GM18498 (cell line): Measurements from ENCODE around the gene PLA2G15.
A peak's percentile ranks its signal among the peaks of the same experiment; 100 is the strongest.
"Not testable (repeated sequence)": the region's sequence is repeated elsewhere in the genome, so short reads cannot be mapped to it uniquely, and the experiment has no call there.

Experiments used
- ATAC-seq: cut with Tn5 transposase; IDR thresholded peaks from one replicate; pipeline ENCODE4 v1.9.1; 2021; ENCODE audit warnings: mild to moderate bottlenecking, moderate library complexity; ENCODE audit not compliant: unreplicated experiment

PLA2G15 gene

DNA sequence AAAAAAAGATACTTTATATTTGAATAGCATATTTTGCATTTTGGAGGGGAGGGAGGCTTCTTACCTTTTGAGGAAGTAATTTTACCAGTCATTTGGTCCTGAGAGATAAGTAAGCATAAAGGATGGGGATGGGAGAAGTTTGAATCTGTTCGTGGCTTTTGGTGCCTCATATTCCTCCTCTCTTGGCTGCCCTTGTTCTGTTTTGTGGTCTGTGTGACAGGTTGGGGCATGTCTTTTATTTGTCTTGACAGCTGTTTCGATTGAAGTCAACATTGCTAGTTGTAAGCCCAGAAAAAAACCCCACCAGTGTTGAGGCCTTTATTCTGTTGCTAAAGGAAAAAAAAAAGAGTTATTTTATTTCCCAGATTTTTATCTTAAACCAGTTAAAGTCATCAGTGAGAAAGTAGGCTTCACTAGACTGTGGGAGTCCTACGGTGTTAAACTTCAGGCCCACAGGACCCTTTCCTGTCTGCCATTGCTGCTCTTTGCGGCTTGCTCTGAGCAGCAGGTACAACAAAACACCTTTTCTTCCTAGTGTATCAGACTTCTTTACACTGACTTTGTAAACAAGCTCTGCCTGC is 30.5 kb downstream of the PLA2G15 start:
- ATAC-seq: peak; percentile 73

DNA sequence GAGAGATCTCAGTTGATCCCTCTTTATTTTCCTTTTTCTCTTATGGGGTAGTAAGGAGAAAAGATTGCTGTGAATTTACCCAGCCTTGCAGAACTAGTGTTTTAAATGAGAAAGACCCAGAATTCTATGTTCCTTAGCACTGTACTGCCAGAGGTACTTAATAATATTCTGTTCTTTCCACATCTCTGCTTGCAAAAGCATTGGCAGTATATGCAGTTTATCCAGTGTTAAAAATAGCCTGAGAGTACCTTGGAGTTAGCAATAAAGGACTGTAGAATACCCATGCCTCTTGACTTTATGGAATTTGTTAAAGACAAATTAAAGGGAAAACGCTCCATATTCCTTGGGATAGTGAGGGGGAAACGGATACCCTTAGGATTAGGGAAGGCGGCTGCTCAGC is 31.1 kb downstream of the PLA2G15 start:
- ATAC-seq: no peak

GRCh38 chr16:68279726-68280558 is 34.8 kb downstream of the PLA2G15 start:
- ATAC-seq: no peak

DNA sequence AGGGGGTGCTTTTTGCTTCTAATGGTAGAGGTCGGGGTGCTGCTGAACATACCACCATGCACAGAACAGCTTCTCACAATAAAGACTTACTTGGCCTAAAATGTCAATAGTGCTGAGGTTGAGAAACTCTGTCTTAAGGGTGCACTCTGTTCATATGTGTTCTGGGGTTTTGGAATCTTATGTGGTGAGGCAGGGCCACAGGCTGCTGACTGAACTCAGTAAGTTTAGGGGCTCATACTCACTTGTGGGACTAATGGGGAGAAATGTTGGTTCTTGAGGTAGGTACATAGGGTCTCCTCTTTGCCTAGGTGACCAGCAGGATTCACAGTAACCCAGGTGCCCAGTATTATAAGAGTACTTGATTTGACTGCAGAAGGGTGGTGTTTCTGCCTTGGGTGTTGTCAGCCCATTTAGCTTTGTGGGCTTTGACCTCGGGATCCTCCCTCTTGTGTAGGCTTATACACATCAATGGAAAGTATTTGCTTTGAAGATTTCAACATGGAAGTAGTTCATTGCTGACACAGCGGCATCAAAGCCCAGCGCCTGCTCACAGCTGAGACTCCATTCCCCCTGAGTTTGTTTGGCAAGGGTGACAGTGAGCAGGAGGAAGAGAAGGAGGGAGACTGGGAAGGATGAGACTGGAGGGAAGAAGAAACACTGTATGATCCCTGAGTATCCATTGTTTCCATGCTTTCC is 36.3 kb downstream of the PLA2G15 start:
- ATAC-seq: no peak

- no peak for ATAC-seq
Observed at GRCh38 chr16:68282064-68282452, 36.9 kb downstream of the PLA2G15 start.

GRCh38 chr16:68283346-68283745 is 38.2 kb downstream of the PLA2G15 start:
- ATAC-seq: no peak

DNA sequence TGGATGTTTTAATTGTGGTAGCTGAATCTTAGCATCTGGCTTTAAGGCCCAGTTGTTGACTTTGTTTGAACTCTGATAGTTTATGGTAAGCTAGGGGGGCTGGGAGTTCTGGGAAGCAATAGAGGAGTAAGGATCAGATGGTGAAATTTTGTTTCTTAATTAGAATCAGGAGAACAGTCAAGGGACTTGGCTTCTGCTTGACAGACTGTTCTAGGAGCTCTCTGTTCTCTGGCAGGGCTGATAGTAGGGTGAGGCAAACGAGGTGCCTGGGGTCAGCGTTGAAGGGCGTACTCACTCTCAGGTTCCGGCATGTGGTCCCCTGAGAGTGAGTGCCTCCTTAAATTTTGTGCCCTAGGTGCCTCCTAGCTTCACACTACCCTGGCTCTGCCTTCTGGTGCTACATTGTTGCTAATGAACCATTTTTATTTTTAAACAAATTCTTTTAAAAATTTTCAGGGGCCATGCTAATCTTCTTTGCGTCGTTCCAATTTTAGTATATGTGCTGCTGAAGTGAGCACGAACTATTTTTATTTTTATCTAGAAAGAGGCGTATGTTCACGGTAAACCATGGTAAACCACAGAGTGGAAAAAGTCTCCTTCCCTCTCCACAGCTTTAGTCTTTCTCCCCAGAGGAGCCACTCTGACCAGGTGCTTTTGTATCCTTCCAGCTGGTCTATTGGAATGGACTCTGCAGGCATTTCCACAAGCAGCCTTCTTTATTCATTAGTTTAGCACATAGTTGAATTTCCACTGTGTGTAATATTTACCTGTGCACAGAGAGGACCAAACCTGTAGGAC is 38.8 kb downstream of the PLA2G15 start:
- ATAC-seq: peak; percentile 54

DNA sequence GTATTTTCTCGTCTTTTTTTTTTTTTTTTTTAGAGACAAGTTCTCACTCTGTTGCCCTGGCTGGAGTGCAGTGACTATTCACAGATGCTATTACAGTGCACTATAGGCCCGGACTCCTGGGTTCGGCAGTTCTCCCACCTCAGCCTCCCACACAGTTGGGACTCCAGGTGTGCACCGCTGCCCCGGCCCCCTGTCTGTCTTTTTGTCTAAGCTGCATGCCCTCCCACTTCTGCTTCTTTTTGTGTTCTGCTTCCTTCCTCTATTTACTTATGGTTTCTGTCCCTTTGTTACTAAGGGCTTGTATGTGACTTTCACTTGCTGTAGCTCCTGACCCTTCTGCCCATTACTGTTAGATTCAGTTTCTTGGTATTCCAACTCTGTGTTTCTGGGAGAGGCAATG is 39.7 kb downstream of the PLA2G15 start:
- peak; percentile 59 for ATAC-seq

DNA sequence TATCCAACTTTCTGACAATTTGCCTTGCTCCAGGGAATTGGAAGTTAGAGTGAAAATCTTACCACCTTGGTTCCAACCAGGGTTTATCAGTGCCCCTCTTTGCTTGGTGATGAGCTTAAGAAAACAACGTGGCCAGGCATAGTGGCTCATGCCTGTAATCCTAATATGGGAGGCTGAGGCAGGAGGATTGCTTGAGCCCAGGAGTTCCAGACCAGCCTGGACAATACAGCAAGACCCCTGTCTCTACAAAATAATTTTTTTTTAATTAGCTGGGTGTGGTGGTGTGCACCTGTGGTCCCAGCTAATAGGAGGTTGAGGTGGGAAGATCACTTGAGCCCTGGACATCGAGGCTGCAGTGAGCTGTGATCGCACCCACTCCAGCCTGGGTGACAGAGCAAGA is 40.5 kb downstream of the PLA2G15 start:
- no peak for ATAC-seq

DNA sequence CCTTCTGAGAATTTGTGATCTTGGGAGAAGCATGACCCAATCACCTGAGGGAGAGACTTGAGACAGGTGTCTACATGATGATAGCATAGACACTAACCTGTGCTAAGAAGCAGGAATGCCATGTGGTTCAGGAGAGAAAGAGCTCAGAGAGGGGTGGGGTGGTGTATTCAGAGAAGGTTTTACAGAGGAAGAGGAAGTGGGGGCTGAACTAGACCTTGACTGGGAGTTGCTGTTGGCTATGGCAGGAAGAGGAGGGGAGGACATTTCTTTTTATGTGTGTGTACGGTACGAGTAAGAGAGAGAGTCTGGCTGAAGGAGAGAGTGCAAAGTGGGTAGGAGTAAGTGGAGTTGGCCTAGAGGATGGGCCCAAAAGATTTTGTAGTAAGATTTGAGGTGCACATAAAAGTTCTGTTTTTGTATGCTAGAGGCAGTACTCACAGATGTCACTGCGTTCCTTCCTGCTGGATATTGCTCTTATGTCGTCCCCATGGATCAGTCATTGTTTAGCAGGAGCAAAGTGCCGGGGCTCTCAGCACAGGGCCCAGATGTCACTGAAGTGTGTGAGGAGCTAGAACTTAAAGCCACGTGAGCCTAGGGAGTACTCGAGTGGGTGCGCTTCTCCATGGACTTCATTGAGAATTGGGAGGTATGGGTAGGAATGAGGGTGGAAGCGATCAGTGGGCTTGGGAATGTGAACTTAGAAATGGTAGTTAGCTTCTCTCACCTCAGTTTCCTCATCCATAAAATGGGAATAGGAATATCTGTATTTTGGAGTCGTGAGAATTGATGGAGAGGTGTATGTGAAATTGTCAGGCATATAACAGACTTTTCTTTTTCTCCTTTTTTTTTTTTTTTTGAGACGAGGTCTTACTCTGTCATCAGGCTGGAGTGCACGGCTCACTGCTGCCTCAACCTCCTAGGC is 41.2 kb downstream of the PLA2G15 start:
- ATAC-seq: no peak

DNA sequence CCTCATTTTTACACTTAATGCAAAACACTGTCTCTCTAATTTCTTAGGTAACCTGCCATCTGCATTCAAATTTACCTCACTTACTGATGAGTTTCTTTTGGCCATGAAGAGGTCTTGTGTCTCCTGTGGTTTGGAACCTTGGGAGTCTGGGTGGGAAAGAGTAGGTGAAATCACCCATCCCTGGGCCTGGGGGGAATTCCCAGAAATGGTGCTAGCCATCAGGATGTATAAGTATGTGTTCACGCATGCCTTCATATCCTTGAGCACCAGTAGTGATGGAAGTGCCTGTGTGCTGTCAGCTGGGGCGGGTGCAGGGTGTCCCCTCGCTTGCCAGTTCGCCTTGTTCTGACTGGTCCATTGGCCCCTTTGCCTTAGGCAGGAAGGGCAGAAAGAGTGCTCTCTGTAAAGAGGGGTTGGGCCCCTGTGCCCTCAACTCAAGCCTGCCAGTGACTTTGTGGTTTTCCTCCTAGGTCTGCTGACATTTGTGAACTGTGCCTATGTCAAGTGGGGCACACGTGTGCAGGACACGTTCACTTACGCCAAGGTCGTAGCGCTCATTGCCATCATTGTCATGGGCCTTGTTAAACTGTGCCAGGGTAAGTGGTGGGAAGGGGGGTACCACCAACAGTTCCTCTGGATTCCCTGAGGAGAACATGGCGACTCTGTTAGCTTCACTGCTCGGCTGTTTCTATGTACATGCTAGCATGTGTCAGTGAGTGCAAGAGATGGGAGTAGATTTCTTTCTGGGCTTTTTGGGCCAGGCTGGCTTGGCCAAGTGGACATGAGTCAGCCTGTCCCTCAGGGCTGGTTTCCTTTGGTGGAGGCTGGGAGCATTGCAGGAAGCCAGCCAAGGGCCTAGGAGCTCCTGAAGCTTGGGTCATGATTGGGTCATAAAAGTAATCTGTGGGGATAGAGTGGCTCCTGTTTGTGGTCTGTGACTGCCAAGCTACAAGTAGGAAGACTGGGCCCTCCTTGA is 42.4 kb downstream of the PLA2G15 start:
- ATAC-seq: no peak

- no peak for ATAC-seq
Observed at GRCh38 chr16:68288252-68288650, 43.1 kb downstream of the PLA2G15 start.

- not testable (repeated sequence) for ATAC-seq
Observed at GRCh38 chr16:68288796-68289195, 43.6 kb downstream of the PLA2G15 start.

DNA sequence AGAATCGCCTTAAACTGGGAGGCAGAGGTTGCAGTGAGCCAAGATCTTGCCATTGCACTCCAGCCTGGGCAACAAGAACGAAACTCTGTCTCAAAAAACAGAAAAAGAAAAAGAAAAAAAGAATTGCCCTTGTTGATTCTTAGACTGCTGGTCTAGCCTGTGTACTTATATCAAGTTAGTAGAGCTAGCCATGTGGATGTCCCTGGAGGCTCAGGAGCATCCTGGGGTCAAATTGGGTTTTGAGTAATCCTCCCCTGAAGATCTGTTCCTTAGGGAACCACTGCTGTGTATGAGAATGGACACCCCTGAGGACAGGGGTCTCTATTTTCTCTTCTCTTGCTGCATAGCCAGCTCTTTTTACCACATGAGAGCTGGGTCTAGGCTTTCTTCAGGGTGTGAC is 44.0 kb downstream of the PLA2G15 start:
- no peak for ATAC-seq

DNA sequence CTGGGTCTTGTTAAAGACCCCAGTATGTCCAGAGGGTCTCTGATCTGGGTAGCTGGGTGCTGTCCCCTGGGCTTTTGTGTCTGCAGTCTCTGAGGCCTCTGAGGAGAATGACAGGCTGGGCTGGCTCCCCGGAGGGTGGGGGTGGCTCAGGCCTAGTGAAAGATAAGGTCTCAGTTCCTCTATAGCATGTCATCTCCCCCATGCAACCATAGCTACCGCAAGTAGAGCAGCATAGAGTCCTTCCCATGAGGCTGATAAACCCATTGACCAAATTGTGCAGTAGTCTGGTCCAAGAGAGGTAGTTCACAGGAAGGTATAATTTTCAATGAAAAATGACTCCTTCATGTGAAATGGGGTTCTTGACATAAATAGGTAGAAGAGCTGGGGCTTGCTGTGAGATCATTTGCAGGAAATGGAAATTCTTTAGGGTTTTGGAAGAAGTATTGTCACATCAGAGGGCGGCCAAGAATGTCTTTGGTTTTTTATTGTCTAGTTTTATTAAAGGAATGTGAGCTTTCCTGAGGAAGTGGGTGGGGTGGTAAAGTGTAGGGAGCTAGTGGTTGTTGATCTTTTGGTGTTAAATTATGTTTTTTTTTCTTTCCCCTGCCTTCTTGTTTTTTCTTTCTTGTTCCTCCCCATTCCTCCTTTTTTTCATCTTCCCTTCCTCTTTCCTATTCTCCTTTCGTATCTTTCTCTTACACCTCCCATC is 44.6 kb downstream of the PLA2G15 start:
- ATAC-seq: peak; percentile 83

- ATAC-seq: no peak
Observed at GRCh38 chr16:68290450-68290849, 45.3 kb downstream of the PLA2G15 start.

DNA sequence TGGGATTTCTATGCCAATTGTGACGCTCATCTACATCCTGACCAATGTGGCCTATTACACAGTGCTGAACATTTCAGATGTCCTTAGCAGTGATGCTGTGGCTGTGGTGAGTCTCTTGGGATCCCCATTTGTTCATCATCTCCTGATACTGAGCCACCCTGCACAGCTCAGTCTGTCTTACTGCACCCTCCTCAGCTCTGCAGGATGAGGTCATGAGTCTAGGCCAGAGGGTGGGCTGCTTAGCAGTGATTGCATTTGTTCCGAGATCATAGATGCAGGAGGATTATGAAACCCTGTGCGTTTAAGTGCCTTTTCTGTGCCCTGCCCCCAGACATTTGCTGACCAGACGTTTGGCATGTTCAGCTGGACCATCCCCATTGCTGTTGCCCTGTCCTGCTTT is 46.1 kb downstream of the PLA2G15 start:
- ATAC-seq: no peak

- no peak for ATAC-seq
Observed at GRCh38 chr16:68292425-68292824, 47.3 kb downstream of the PLA2G15 start.
